HG02970 (cell line): Measurements from ENCODE around the gene RHOBTB1.

ENCODE experiments used
- ATAC-seq: cut with Tn5 transposase; IDR thresholded peaks from one replicate; pipeline ENCODE4 v1.9.1; 2021; ENCODE audit warnings: mild to moderate bottlenecking, moderate library complexity, moderate number of reproducible peaks; ENCODE audit not compliant: unreplicated experiment, low FRiP score

Gene RHOBTB1

DNA sequence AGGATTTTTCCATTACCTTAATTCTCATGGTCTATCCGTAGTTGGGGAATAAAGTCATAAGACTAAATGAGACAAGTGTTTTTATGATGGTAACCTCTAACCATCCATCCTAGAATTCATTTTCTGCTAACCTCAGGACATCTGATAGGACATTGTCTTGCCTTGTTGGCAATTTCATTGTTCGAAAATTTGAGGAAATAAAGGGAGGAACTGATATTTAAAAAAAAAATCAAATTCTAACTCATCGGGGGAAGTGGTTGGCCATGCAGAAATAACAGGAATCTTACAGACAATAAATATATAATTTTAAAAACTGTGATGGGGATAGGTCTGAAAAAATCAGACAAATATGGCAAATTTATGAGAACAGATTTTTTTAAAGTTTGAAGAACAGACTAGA is 21.7 kb upstream of the RHOBTB1 start:
- ATAC-seq = no peak

- ATAC-seq = no peak
Observed at GRCh38 chr10:60964257-60965235, 20.6 kb upstream of the RHOBTB1 start.

- no peak for ATAC-seq
Observed at GRCh38 chr10:60963441-60964256, 19.7 kb upstream of the RHOBTB1 start.

- ATAC-seq = no peak
Observed at GRCh38 chr10:60962946-60963345, 19.0 kb upstream of the RHOBTB1 start.

DNA sequence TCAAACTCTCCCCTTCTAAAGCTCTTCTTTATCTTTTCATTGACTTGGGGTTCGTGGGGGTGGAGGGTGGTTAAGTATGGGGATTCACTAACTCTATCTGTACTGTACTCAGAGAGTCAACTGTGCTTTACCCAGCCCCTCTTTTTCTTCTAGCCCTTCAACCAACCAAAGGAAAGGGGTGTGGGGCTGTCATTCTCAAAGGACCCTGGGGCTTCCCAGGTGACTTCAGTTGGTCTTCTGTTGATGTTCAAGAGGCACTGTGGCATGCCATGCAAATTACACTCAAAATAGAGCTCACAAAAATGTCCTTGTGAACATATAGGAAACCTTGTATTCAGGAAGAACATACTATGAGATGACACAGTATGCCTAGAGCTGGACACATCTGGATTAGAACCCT is 16.9 kb upstream of the RHOBTB1 start:
- ATAC-seq = no peak

DNA sequence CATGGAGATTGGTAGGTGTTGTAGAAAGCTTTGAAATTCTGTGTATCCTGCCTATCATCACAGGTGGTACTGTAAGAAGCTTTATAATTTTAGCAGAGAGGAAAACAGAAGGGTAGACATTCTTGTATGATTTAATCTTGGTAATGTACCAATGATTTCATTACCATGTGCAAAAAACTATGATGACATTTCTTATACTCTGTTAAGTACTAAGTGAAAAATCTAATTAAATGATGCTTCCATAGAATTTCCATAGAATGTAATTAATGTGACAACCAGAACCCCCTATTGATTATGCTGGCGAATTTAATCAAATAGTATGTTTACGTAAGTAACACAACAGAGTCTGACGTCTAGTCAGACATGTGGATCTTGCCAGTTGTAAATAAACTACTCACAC is 16.0 kb upstream of the RHOBTB1 start:
- ATAC-seq = no peak

- ATAC-seq = no peak
Observed at GRCh38 chr10:60958892-60959601, 15.1 kb upstream of the RHOBTB1 start.

DNA sequence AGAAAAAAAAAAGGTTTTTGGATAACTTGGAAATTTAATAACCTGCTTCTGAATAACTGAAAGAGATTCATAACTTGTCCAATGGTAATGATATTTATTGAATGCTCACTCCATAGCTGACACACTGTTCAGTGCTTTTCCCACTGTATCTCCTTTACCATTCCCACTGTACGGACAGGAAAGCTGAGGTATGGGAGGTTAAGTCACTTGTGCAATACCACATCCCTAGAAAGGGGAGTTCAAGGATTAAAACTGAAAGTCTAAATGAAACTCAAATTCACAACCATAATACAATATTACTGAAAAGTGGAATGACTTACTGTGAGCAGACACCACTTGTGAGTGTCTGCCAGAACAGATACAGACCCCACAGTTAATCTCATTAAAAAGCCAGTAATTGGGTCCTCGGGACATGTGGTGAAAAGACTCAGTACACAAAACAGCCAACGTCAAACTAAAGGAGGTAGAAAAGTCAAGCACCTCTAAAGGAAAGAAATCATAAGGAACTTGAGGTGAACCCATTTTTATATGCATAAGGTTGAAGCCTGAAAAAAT is 13.8 kb upstream of the RHOBTB1 start:
- no peak for ATAC-seq

DNA sequence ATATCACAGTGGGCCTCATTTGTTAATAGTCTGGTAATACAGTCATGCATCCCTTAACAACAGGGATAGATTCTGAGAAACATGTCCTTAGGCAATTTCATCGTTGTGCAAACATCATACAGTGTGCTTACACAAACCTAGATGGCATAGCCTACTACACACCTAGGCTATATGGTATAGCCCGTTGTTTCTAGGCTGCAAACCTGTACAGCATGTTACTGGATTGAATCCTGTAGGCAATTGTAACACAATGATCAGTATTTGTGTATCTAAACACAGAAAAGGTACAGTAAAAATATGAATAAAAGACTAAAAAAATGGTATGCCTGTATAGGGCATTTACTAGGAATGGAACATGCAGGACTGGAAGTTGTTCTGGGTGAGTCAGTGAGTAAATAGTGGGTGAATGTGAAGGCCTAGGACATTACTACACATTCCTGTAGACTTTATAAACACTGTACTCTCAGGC is 12.0 kb upstream of the RHOBTB1 start:
- no peak for ATAC-seq

DNA sequence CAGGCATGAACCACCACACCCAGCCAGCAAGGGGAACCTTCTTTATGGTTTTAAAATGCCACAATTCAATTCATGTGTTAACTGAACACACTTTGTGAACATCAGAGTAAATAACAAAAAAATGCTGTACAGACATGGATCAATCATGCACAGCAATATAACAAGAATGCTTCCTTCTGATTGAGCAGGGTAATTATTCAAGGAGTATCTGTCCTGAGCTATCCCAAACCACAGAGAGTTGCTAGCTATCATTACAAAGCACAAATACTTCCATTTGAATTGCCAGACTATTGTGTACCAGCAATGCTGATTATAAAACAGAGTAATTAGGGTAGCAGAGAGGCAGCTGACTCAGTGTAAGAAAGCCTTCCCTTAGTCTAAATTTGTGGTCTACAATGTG is 11.3 kb upstream of the RHOBTB1 start:
- no peak for ATAC-seq

- ATAC-seq = no peak
Observed at GRCh38 chr10:60954035-60954434, 10.1 kb upstream of the RHOBTB1 start.

DNA sequence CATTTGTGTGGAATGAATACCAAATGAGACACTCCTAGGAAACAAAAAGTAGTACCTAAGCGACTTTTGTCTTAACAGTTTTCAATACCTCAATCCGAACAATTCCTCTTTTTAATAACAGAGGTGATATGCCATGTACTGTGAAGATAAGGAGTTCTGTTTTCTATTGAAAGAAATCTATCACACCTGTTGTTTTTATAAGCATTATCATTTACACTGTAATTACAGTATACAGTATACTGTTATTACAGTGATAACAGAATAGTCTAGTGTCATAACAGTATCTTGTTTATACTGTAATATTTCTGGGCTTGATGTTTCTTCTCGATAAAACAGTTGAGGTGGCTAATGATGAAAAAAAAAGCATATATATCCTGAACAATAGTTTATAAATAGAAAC is 9.4 kb upstream of the RHOBTB1 start:
- no peak for ATAC-seq

DNA sequence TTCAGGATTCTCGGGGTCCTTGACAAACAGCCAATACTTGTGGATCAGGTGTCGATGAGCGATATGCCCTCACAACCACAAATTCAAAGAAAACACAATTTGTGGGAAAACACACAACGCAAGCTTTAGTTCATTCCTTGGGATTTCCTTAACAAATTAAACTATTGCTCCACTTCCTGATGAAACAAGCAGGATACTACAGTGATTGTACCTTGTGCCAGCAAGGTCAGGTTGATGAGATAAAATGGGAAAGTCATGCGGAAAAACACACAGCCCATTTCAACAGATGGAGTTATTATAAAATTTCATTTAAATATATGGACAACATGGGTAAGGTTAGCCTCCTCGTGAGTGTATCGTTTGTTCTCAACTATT is 8.8 kb upstream of the RHOBTB1 start:
- ATAC-seq = no peak

GRCh38 chr10:60952067-60952845 is 8.3 kb upstream of the RHOBTB1 start:
- no peak for ATAC-seq

DNA sequence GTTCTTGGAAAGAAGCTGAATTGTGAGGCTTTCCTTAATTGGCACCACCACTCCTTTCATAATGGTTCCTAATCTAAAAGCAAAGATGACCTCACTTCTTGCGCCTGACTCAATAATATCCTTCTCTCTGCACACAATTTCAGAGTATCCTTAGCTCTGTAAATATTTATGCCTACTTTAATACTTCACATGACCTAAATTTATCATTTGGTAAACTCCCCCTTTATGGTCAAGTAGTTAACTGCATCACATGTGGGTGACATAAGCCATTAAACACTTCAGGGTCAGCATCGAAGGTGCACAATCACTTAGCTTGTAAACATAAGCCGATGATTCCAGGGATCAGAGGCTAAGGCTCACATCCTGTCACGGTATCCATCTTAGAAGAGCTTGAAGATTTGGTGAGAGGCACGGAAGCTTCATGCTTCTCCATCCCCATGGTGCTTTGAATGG is 7.3 kb upstream of the RHOBTB1 start:
- no peak for ATAC-seq

DNA sequence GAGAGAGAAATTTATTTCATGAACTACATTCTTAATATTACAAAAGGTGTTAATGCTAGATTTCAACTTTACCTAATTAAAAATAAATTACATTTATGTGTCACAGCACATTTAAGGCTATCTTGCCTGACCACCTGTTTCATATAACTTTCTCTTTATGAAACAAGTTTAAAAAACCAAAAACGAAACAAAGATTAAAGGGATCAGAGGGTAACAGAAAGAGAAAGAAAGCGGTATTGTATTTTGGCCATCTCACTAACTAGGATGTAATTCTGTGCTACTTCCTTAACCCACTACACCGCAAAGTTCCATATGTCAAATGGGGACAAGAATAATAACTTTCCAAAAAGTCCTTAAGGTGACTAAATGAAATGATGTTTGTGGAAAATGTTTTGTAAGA is 6.3 kb upstream of the RHOBTB1 start:
- ATAC-seq = no peak

DNA sequence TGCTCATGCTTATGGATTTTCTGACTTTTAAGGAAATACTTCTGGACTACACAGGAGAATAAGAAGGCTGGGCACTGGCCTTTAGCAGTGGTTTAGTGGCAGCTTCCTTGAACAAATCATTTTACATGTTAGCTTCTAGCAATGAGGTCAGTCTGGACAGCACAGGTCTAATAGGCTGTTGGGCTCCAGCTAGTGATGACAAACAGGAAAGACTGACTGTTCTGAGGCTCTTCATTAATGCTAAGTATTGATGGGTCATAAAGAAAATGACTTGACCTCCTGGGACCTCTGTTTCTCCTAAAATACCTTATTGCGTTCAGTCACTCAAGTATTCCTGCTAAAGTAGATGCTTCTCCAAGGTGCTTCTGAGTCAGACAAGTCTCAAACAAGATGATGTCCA is 4.9 kb upstream of the RHOBTB1 start:
- ATAC-seq = no peak

- no peak for ATAC-seq
Observed at GRCh38 chr10:60944910-60945297, 919 bp upstream of the RHOBTB1 start.

DNA sequence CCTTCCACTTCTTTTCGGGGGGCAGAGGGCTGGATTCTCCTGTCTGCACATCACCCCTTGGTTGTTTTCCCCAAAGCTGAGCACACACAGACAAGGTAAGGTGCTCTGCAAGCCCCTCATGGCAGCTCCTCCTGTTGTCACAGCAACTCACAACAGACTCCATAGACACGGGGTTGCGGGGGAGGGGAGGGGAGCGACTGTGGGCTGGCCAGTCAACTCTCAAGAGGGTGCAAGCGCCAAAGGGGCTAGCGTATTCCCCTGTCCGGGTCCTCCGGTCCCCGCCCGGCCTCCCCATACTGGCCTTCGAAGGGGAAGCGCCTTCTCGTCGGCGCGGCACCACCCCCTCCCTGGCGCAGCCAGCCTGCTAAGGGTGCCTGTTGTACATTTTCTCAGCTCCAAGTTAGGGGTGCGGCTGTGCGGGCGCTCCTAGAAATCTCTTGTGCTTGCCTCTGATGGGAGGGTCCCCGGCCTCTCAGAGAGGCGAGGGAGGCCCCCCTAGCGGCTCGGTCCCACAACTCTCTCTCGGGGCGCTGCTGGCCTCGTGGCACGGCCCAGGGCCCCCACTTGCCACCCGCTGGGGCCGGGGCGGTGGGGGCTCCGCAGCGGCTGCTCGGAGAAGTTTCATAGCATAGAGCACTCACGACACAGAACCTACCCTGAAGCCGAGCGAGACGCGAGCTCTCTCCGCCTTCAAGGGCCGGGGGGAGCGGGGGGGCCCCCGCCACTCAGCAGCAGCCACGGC is 498 bp downstream of the RHOBTB1 start:
- ATAC-seq = no peak
